Midbrain (tissue), 1 donor: ENCODE results near the gene ATP9B.
"Not testable (repeated sequence)": the region's sequence is repeated elsewhere in the genome, so short reads cannot be mapped to it uniquely, and the experiment has no call there.

ENCODE experiments used
- DNase-seq: peaks from one replicate; lab custom pipeline; 2025; lab: John Stamatoyannopoulos, UW

ATP9B gene

GRCh38 chr18:79133724-79134123 is 64.5 kb downstream of the ATP9B start:
- DNase-seq = peak; percentile 4

GRCh38 chr18:79135924-79136323 is 66.7 kb downstream of the ATP9B start:
- DNase-seq = no peak

GRCh38 chr18:79136742-79137141 is 67.5 kb downstream of the ATP9B start:
- no peak for DNase-seq

- no peak for DNase-seq
Measured at GRCh38 chr18:79139206-79139605, 70.0 kb downstream of the ATP9B start.

- no peak for DNase-seq
Measured at GRCh38 chr18:79147014-79147413, 77.8 kb downstream of the ATP9B start.

- DNase-seq = no peak
Measured at GRCh38 chr18:79151191-79151590, 82.0 kb downstream of the ATP9B start.

GRCh38 chr18:79156327-79156726 is 87.1 kb downstream of the ATP9B start:
- no peak for DNase-seq

GRCh38 chr18:79164706-79165105 is 95.5 kb downstream of the ATP9B start:
- DNase-seq = no peak

GRCh38 chr18:79166702-79167101 is 97.5 kb downstream of the ATP9B start:
- no peak for DNase-seq

- no peak for DNase-seq
Measured at GRCh38 chr18:79167526-79168190, 98.5 kb downstream of the ATP9B start.

- DNase-seq = no peak
Measured at GRCh38 chr18:79169958-79170555, 100.9 kb downstream of the ATP9B start.

GRCh38 chr18:79172331-79172730 is 103.1 kb downstream of the ATP9B start:
- DNase-seq = not testable (repeated sequence)

- DNase-seq = no peak
Measured at GRCh38 chr18:79173742-79174141, 104.5 kb downstream of the ATP9B start.

- no peak for DNase-seq
Measured at GRCh38 chr18:79178113-79178531, 108.9 kb downstream of the ATP9B start.

- DNase-seq = no peak
Measured at GRCh38 chr18:79182047-79182713, 113.0 kb downstream of the ATP9B start.

GRCh38 chr18:79185648-79186047 is 116.5 kb downstream of the ATP9B start:
- DNase-seq = no peak

GRCh38 chr18:79186649-79187048 is 117.5 kb downstream of the ATP9B start:
- no peak for DNase-seq

- no peak for DNase-seq
Measured at GRCh38 chr18:79187532-79188277, 118.5 kb downstream of the ATP9B start.

- no peak for DNase-seq
Measured at GRCh38 chr18:79191418-79191817, 122.2 kb downstream of the ATP9B start.

- no peak for DNase-seq
Measured at GRCh38 chr18:79191956-79192355, 122.8 kb downstream of the ATP9B start.

- no peak for DNase-seq
Measured at GRCh38 chr18:79193826-79194225, 124.6 kb downstream of the ATP9B start.
